Skin of body (tissue), 2 donors: ENCODE data around the gene CNOT6. TPM values are rescaled to one million over a fixed set of nuclear protein-coding genes. Genes with fewer than 3 reads are reported as not detected.
"Not testable (repeated sequence)": the region's sequence is repeated elsewhere in the genome, so short reads cannot be mapped to it uniquely, and the experiment has no call there.

Experiments used
- DNase-seq: peaks from one replicate; lab custom pipeline; 2025; lab: John Stamatoyannopoulos, UW
- total RNA-seq: library from RNA; depleted of rRNA; stranded (reverse); fragments of >200 nt; gene quantifications from one replicate; pipeline ENCODE4 v1.2.3, GENCODE V29; 2014

The CNOT6 gene
- total RNA-seq, 1 donor from 2014 or later: 25.0 TPM

- DNase-seq: not testable (repeated sequence)
Observed at GRCh38 chr5:180515974-180516373, 21.8 kb downstream of the CNOT6 start.

GRCh38 chr5:180516440-180516839 lies 22.3 kb downstream of the CNOT6 start:
- no peak for DNase-seq

DNA sequence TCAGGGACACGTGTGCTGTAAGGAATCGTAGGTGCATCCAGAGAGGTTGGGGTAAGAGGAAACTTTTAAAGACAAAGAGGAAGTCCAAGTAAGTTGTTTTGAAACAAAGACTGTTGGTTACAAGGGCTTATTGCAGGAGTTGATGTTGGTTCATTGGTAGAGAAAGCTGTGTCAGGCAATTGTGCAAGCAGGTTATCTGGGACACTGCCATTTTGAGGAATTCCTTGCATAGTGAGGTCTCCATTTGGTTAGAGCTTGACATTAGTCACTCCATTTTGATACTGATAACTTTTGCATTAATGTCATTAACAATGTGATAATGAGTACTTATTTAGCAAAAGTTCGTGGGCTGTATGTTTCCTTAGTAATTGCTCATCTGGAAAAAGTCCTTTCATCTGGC lies 24.9 kb downstream of the CNOT6 start:
- no peak for DNase-seq

GRCh38 chr5:180521101-180521500 lies 26.9 kb downstream of the CNOT6 start:
- DNase-seq: no peak

- DNase-seq: no peak
Observed at GRCh38 chr5:180521591-180521990, 27.4 kb downstream of the CNOT6 start.

DNA sequence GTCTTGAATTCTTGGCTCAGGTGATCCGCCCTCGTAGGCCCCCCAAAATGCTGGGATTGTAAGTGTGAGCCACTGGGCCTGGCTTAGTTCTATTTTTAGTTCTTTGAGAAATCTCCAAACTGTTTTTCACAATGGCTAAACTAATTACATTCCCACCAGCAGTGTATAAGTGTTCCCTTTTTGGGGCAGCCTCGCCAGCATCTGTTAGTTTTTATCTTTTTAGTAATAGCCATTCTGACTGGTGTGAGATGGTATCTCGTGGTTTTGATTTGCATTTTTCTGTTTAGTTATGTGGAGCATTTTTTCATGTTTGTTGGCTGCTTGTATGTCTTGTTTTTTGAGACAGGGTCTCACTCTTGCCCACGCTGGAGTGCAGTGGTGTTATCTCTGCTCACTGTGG lies 28.2 kb downstream of the CNOT6 start:
- no peak for DNase-seq

GRCh38 chr5:180523629-180524466 lies 29.7 kb downstream of the CNOT6 start:
- DNase-seq: no peak

GRCh38 chr5:180525399-180525798 lies 31.2 kb downstream of the CNOT6 start:
- no peak for DNase-seq

GRCh38 chr5:180526269-180526668 lies 32.1 kb downstream of the CNOT6 start:
- no peak for DNase-seq

DNA sequence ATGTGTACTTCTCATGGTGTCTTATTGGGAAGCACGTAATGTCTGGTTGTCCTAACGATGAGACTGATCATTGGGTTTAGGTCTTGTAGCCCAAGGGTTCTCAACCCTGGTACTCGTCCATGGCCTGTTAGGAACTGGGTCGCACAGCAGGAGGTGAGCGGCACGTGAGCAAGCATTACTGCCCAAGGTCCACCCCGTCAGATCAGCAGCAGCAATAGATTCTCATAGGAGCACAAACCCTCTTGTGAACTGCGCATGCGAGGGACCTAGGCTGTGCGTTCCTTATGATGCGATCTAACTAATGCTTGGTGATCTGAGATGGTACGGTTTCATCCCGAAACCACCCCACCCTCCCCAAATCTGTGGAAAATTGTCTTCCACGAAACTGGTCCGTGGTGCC lies 33.5 kb downstream of the CNOT6 start:
- DNase-seq: no peak

- not testable (repeated sequence) for DNase-seq
Observed at GRCh38 chr5:180531036-180531585, 36.9 kb downstream of the CNOT6 start.

- DNase-seq: no peak
Observed at GRCh38 chr5:180532268-180532667, 38.1 kb downstream of the CNOT6 start.

GRCh38 chr5:180533845-180534244 lies 39.7 kb downstream of the CNOT6 start:
- no peak for DNase-seq

DNA sequence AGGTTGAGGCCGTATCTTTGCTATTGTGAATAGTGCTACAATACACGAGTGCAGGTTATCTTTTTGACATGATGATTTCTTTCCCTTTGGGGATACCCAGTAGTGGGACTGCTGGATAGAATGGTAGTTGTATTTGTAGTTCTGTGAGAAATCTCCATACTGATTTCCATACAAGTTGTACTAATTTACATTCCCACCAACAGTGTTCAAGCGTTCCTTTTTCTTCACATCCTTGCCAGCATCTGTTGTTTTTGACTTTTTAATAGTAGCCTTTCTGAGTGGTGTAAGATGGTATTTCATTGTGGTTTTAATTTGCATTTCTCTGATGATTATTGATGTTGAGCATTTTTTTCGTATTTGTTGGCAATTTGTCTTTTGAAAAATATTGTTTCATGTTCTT lies 41.4 kb downstream of the CNOT6 start:
- DNase-seq: no peak

DNA sequence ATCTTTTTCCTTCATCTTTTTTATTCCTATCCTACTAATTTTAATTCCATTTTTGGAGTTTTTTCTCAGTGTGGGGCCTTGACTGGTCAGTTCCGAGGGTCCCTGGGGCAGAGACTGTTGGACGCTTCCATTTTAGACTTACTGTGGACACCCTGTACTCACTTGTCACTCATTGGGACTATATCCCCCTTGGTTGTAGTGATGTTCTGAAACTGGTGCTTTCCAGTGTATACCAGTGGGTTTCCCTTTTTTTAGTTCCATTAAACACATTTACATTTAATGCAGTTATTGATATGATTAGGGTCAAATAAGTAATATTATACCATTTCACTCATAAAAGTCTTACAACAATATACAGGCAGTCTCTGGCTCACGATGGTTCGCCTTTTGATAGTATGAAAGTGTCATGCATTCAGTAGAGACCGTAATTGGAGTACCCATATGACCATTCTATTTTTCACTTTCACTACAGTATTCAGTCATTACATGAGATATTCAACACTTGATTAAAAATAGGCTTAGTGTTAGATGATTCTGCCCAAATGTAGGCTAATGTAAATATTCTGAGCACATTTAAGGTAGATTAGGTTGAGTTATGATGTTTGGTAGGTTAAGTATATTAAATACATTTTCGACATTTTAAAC lies 46.0 kb downstream of the CNOT6 start:
- DNase-seq: no peak

- no peak for DNase-seq
Observed at GRCh38 chr5:180541710-180542109, 47.5 kb downstream of the CNOT6 start.

DNA sequence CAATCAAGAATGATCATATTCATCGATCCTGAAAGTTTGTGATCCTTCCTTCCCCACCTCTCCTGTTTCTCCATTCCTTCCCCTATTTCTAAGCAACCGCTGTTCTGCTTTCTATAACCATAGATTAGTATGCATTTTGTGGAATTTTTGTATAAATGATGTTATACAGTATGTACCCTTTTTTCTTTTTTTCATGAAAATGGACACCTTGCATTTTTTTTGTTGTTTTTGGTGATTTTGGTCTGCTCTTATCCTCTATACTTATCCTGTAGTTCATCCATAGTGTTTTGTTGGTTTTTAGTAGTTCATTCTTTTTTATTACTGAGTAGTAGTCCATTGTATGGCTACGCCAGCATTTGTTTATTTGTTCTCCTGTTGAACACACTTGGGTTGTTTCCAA lies 51.1 kb downstream of the CNOT6 start:
- DNase-seq: no peak

DNA sequence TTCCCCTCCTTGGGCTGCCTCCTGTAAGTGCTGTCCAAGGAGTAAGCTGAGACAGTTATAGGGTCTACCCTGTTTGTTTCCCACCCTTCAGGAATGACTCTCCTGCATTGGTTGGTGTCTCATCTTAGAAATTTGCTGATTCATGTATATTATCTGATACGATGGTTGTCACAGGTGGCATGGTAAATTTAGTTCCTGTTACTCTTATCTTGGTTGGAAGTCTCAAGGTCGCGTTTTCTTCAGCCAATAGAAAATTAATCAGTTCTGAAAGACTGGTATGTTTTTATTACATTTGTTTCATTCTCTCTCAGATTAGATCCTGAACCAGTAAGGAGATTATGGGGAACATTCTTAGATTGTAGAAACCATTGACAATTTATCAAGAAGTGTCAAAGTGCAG lies 54.4 kb downstream of the CNOT6 start:
- no peak for DNase-seq

- no peak for DNase-seq
Observed at GRCh38 chr5:180553530-180553929, 59.4 kb downstream of the CNOT6 start.

DNA sequence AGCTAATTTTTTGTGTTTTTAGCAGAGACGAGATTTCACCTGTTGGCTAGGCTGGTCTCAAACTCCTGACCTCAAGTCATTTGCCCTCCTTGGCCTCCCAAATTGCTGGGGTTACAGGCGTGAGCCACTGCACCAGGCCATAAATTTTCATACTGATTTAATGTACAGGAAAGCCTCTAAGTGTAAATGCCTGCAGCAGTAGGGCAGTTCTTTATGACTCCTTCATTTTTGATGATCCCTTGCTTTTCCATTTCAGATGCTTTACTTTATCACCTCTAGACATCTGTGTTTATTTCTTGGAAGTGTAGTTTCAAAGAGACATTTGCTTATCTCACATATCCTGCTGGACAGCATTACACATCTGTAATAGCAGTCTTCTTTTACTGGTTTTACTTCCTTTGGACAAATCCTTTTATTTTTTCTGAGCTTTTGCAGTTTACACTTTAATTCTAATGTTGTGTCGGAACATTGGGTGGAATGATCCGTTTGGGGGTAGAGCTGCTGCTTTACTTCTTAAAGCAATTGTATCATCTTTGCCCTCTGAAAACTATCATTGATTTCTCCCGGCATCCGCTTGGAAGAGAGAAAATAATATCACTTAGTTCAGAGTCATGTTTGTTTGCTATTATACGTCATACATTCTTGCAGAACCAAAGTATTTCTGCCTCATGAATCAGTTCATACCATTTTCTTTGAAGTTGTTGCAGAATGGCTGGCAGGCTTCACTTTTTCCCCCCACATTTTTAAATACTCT lies 61.2 kb downstream of the CNOT6 start:
- DNase-seq: no peak

DNA sequence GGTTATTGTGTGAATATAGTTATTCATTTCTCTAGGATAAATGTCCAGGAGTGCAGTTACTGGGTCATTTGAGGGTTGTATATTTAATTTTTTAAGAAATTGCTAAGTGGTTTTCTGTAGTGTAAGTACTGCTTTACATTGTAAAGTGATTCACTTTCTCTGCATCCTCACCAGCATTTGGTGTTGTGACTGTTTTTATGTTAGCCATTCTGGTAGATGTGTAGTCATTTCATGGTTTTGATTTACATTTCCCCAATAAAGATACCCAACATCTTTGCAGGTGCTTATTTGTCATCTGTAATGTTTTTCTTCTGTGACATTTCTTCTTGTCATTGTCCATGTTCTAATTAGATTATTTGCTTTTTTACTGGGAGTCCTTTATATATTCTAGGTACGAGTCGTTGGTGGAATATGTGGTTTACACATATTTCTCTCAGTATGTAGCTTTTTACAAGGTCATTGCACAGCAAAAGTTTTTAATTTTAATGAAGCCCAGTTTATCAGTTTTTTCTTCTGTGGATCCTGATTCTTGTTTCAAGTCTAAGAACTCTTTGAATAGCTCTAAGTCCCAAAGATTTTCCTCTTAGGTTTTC lies 63.1 kb downstream of the CNOT6 start:
- DNase-seq: no peak

GRCh38 chr5:180558232-180558631 lies 64.1 kb downstream of the CNOT6 start:
- DNase-seq: no peak
